ENCODE results near the gene PRKCQ. TPM values are rescaled to one million over a fixed set of nuclear protein-coding genes. Genes with fewer than 3 reads are reported as not detected.

Gene PRKCQ
- total RNA-seq, 1 experiment from 2014 or later = 12.1 TPM

DNA sequence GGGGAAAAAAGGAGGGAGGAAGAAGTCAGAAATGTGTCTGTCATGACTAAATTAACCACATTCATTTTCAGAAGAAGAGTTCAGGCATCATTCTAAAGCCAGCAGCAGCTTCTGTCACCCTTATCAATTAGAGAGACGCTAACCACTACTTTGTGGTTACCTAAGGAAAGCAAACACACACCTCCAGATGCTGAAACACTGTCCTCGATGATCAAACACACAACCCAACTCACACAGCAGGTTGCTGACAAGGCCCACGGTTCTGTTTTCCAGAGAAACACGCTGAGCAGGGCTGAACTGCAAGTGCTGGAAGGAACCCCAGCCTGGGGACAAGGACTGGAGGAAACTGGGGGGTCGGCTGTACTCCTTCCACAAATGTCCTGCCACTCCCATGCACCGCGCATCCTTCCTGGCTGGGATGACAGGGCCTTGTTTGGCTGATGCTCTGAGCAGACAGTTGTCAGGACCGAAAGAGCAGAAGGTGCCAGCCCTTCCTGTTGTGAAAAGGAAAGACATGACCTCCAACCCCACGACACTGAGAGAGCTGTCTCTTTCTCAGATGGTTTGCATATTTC is 36.6 kb downstream of the PRKCQ start:
- H3K27me3 ChIP-seq (ENCODE audit: insufficient read depth, low read length) = no peaks in the 10 kb centered on the region
- H4K5ac ChIP-seq (ENCODE audit: insufficient read length, low read depth, low read length) = no peak overlapping the region
- Mint-ChIP-seq H3K27ac (peak overlapping the region in 1 of 3 experiments; percentile 42; a peak in 1 of 7 replicates), H3K36me3 (ENCODE audit: insufficient read depth in 1 of 3, low read depth in 3 of 3) (no peaks in the 10 kb centered on the region), H3K27me3 (ENCODE audit: low read depth) (peaks cover 5% of the 10 kb centered on the region), H3K9me3 (no peaks in the 10 kb centered on the region), H3K4me1 (peaks cover 12 to 17% of the 10 kb centered on the region in 2 experiments), H3K4me3 (no peak overlapping the region)
- no peak for DNase-seq
- WGBS (ENCODE audit: extremely low coverage, insufficient read length, low lambda C conversion rate) = no CpG with 5 or more reads among the region's 9 CpGs
- H3K23ac ChIP-seq (ENCODE audit: insufficient read length, low read depth, low read length) = no peak overlapping the region
- no peak overlapping the region for H3K27ac ChIP-seq (ENCODE audit: insufficient read length, low read depth, low read length)
- H3K18ac ChIP-seq (ENCODE audit: insufficient read length, low read depth, low read length) = no peak overlapping the region
- peaks cover 7% of the 10 kb centered on the region; the same call in 1 of the 2 replicates for H3K4me1 ChIP-seq (ENCODE audit: insufficient read depth, low read length)
- no peak overlapping the region for H3K14ac ChIP-seq (ENCODE audit: insufficient read depth, low read length)
- H3K9me3 ChIP-seq (ENCODE audit: control insufficient read depth, low read depth, low read length) = no peaks in the 10 kb centered on the region
- H2AFZ ChIP-seq (ENCODE audit: low read length) = no peak overlapping the region
- no peak overlapping the region for H3K4ac ChIP-seq (ENCODE audit: low read depth, low read length)
- H3T11ph ChIP-seq (ENCODE audit: low read length) = no peak overlapping the region
- H3K4me2 ChIP-seq (ENCODE audit: insufficient read depth, insufficient read length, low read length) = no peak overlapping the region
- no peak overlapping the region for H3K9ac ChIP-seq (ENCODE audit: extremely low read depth, insufficient read length, low read length)
- H3K23me2 ChIP-seq (ENCODE audit: insufficient read length, low read depth, low read length, poor library complexity, severe bottlenecking) = no peaks in the 10 kb centered on the region
- no peak overlapping the region for H2BK12ac ChIP-seq (ENCODE audit: insufficient read length, low read depth, low read length)
- no peaks in the 10 kb centered on the region for H4K20me1 ChIP-seq (ENCODE audit: control insufficient read depth, insufficient read depth, insufficient read length)
- no peak overlapping the region for H2BK120ac ChIP-seq (ENCODE audit: low read depth, low read length, poor library complexity, severe bottlenecking)
- H2BK20ac ChIP-seq (ENCODE audit: low read depth, low read length, poor library complexity, severe bottlenecking) = no peak overlapping the region
- H3K79me1 ChIP-seq (ENCODE audit: insufficient read depth, low read depth, low read length, poor library complexity, severe bottlenecking) = no peaks in the 10 kb centered on the region
- H3K56ac ChIP-seq (ENCODE audit: insufficient read length, low read depth, low read length) = no peak overlapping the region
- H4K8ac ChIP-seq (replicated peaks; ENCODE audit: insufficient read length, low read depth, low read length) = no peak overlapping the region
- no peak overlapping the region for H4K91ac ChIP-seq (ENCODE audit: insufficient read length, low read depth, low read length)
- no peak for TF ChIP-seq CTCF (conservative IDR thresholded peaks at IDR 0.05)
- H2AK5ac ChIP-seq (ENCODE audit: insufficient read length, low read length) = no peak overlapping the region
- no peaks in the 10 kb centered on the region for H3K79me2 ChIP-seq (ENCODE audit: insufficient read depth, low read length)
- H2BK15ac ChIP-seq (ENCODE audit: low read depth, low read length) = no peak overlapping the region
- no peak overlapping the region for H2BK5ac ChIP-seq (ENCODE audit: insufficient read length, low read length)
